Mucosa of descending colon (tissue), 3 donors: ENCODE results near the gene MACF1. TPM values are rescaled to one million over a fixed set of nuclear protein-coding genes. Genes with fewer than 3 reads are reported as not detected.
A peak's percentile ranks its signal among the peaks of the same experiment; 100 is the strongest.

Experiments used
- ATAC-seq: fragments of 200-7000 bp; cut with Tn5 transposase; one replicate; pipeline ENCODE4 v1.9.1; 2020; ENCODE audit warnings: mild to moderate bottlenecking, moderate library complexity
- DNase-seq, 3 donors: peaks; one replicate each; pipeline ENCODE4 v3.0.0-alpha.2; 2020
- H3K36me3 ChIP-seq: fragments of 200-600 bp; one replicate; pipeline ENCODE4 v1.8.0; 2021; ENCODE audit warnings: low read depth, mild to moderate bottlenecking
- H3K4me1 ChIP-seq: fragments of 200-600 bp; one replicate; pipeline ENCODE4 v1.8.0; 2021; ENCODE audit warnings: low read depth, mild to moderate bottlenecking
- H3K4me3 ChIP-seq: fragments of 200-600 bp; one replicate; pipeline ENCODE4 v1.8.0; 2021; ENCODE audit warnings: mild to moderate bottlenecking
- H3K9me3 ChIP-seq: fragments of 200-600 bp; one replicate; pipeline ENCODE4 v1.8.0; 2021; ENCODE audit warnings: mild to moderate bottlenecking
- intact Hi-C, 2 donors: fragments of 100-400 bp; cut with DNase I in 1 of 2; cut with micrococcal nuclease in 1 of 2; formaldehyde crosslinking; loops; one replicate each; pipeline versions ENCODE4 v1.11.0 to v1.11.1; 2022; cut with DNase I, micrococcal nuclease
- total RNA-seq, 3 donors: library from RNA; stranded (reverse); fragmentation: NEBNext Ultra II Directional in 2 of 3; extraction: Animal tissue kit (Norgen Biotek cat#: 25700) in 2 of 3; gene quantifications; one replicate each; pipeline versions ENCODE4 v1.2.1 to v1.2.4, GENCODE V29; 2021 to 2023
- TF ChIP-seq, protein P1 (sequence below): fragments of 200-600 bp; IDR thresholded peaks from one replicate; pipeline ENCODE4 v1.8.0; 2022; ENCODE audit warnings: antibody characterized with exemption, mild to moderate bottlenecking
- donor health status: DM: no; HTN: no; CAD: no; lungs with moderate emphysema.
- donor health status: DM: no; HTN: no; CAD: no.
- donor health status: DM: no; HTN: yes; CAD: no.

The MACF1 gene
- total RNA-seq, 3 donors from 2014 or later: 146 to 362 (median 156) TPM

DNA sequence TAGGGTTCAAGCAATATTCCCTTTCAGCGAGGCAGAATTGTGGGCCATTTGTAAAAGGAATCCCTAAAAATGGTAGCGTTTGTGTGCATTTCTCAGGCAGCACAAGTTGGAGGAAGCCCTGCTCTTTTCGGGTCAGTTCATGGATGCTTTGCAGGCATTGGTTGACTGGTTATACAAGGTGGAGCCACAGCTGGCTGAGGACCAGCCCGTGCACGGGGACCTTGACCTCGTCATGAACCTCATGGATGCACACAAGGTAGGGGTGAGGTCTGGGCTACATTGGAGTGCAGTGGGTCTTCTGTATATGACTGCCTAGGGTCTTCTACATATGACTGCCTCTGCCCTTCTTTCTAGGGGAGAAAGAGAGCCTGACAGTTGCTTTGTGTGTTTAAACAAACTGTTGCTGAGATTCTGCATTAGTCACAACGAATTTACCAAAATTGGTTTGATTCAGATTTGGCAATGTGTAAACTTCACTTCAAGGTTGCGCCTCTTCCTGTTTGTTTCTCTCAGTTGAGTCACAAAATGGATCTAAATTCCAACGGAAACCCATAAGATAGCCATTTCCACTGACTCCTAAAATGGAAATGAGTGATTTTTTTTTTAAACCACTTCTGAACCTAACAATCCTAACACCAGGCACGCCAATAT lies 246.6 kb downstream of the MACF1 start:
- peak; percentile 7 for ATAC-seq
- Histone ChIP-seq H3K9me3 (no peaks in the 10 kb centered on the region), H3K4me3 (no peak overlapping the region), H3K36me3 (peaks cover 8% of the 10 kb centered on the region), H3K4me1 (no peaks in the 10 kb centered on the region)
- intact Hi-C loops: no loop called here
- TF ChIP-seq, protein P1, sequence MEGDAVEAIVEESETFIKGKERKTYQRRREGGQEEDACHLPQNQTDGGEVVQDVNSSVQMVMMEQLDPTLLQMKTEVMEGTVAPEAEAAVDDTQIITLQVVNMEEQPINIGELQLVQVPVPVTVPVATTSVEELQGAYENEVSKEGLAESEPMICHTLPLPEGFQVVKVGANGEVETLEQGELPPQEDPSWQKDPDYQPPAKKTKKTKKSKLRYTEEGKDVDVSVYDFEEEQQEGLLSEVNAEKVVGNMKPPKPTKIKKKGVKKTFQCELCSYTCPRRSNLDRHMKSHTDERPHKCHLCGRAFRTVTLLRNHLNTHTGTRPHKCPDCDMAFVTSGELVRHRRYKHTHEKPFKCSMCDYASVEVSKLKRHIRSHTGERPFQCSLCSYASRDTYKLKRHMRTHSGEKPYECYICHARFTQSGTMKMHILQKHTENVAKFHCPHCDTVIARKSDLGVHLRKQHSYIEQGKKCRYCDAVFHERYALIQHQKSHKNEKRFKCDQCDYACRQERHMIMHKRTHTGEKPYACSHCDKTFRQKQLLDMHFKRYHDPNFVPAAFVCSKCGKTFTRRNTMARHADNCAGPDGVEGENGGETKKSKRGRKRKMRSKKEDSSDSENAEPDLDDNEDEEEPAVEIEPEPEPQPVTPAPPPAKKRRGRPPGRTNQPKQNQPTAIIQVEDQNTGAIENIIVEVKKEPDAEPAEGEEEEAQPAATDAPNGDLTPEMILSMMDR: no peak
- DNase-seq: peak in 1 of 3 donors; percentile 27

DNA sequence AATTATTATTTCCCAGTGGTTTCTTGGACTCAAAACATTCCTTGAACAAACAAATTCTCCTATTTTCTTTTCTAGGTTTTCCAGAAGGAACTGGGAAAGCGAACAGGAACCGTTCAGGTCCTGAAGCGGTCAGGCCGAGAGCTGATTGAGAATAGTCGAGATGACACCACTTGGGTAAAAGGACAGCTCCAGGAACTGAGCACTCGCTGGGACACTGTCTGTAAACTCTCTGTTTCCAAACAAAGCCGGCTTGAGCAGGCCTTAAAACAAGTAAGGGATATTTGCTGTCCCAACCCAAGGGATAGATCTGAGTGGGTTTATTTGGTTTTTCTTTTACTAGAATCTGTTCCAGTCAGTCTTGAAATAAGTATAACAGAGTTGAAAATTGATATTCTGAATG lies 247.6 kb downstream of the MACF1 start:
- intact Hi-C loops: no loop called here
- H3K36me3 ChIP-seq: peaks cover 9% of the 10 kb centered on the region
- DNase-seq (no peak), ATAC-seq (no peak)
- TF ChIP-seq, protein P1: no peak
- no peak overlapping the region for H3K4me3 ChIP-seq
- H3K4me1 ChIP-seq: no peaks in the 10 kb centered on the region
- H3K9me3 ChIP-seq: no peaks in the 10 kb centered on the region

DNA sequence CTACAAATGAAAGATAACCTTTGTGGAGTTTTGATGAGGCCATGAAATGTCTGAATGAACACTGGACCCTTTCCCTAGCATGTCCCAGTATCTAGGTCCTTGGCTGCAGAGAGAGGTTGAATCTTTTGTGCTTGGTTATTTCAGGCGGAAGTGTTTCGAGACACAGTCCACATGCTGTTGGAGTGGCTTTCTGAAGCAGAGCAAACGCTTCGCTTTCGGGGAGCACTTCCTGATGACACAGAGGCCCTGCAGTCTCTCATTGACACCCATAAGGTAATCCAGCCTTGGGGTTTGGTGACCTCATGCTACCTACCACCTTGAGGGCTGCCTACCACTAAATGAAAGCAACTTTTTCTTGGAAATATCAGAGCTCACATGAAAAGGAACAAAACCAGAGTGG lies 248.0 kb downstream of the MACF1 start:
- ATAC-seq: no peak
- TF ChIP-seq, protein P1: no peak
- peaks cover 12% of the 10 kb centered on the region for H3K36me3 ChIP-seq

DNA sequence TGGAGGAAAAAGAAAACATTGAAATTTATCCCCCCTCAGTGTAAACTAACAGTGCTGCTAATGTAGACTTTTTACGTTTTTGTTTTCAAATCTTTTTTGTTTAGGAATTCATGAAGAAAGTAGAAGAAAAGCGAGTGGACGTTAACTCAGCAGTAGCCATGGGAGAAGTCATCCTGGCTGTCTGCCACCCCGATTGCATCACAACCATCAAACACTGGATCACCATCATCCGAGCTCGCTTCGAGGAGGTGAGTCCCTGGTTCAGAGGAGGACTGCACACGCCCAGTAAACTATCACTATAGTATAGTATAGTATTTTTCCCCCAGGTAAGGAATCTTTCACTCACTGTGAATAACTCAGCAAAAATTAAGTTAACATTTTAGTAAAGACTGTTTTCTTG lies 249.1 kb downstream of the MACF1 start:
- Histone ChIP-seq H3K4me3 (no peak overlapping the region), H3K4me1 (no peaks in the 10 kb centered on the region), H3K36me3 (peaks cover 12% of the 10 kb centered on the region), H3K9me3 (no peaks in the 10 kb centered on the region)
- DNase-seq: peak in 2 of 3 donors; percentile 36 to 40
- ATAC-seq: no peak
- intact Hi-C loops: no loop called here
- TF ChIP-seq, protein P1: no peak

More for the DNA sequence above, 248.0 kb downstream of the MACF1 start:
- Histone ChIP-seq H3K4me1 (no peaks in the 10 kb centered on the region), H3K4me3 (no peak overlapping the region), H3K9me3 (no peaks in the 10 kb centered on the region)
- DNase-seq: no peak
- intact Hi-C loops: no loop called here

DNA sequence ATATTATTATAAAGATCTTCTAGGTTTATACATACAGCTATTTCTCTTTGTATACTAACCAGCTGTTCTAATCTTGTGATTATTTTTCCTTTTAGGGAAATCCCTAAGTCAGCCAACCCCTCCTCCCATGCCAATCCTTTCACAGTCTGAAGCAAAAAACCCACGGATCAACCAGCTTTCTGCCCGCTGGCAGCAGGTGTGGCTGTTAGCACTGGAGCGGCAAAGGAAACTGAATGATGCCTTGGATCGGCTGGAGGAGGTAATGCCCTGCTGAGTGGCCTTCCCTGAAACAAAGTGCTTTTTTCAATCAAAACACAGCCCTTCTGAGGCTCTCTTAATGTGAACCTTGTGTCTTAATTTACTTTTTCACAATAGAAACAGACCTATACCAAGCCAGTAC lies 254.5 kb downstream of the MACF1 start:
- no peaks in the 10 kb centered on the region for H3K4me1 ChIP-seq
- no peak overlapping the region for H3K4me3 ChIP-seq
- TF ChIP-seq, protein P1: no peak
- peaks cover 22% of the 10 kb centered on the region for H3K36me3 ChIP-seq
- DNase-seq: no peak
- no peak for ATAC-seq
- H3K9me3 ChIP-seq: no peaks in the 10 kb centered on the region
- intact Hi-C loops: no loop called here
